LNCaP clone FGC (cell line): ENCODE results near the gene OR5I1.

Experiments
- DNase-seq: peaks from one replicate; pipeline ENCODE4 v3.0.0-alpha.2; 2011; ENCODE audit warnings: low read depth
- H3K4me3 ChIP-seq: 2 replicates; pipeline ENCODE4 v1.5.1; 2011; ENCODE audit warnings: mild to moderate bottlenecking, low read depth, low read length, control low read depth
- TF ChIP-seq, protein P1 (sequence below): IDR thresholded peaks from 2 replicates; pipeline ENCODE4 v1.5.1; 2012; ENCODE audit warnings: mild to moderate bottlenecking; ENCODE audit not compliant: control insufficient read depth, insufficient read depth; ENCODE audit errors: extremely low read depth

OR5I1 gene

DNA sequence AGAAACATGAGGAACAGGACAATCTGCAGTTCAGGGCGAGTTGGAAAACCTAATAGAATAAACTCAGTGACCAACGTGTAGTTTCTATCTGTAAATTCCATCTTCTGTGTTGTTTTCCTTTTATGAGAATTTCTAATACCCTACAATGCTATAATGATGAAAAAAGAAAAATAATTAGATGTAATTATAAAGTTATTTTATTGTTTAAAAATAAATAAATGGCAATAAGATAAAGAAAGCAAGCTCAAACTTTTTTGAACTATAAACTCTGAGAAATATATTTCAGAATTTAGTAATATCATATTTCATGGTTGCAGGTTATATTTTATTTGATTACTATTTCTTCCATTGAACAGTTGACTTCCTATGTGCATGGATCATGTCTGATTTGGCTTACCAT is at the start of gene OR5I1:
Gene OR5I1 (minus strand): TSS at position 101 of the 400 bp plus-strand sequence. CDS start 0 bp downstream, at position 101.
- DNase-seq = no peak

GRCh38 chr11:55970935-55971334 is 34.7 kb upstream of the OR5I1 start:
- H3K4me3 ChIP-seq = no peak overlapping the region
- DNase-seq = no peak
- TF ChIP-seq, protein P1, sequence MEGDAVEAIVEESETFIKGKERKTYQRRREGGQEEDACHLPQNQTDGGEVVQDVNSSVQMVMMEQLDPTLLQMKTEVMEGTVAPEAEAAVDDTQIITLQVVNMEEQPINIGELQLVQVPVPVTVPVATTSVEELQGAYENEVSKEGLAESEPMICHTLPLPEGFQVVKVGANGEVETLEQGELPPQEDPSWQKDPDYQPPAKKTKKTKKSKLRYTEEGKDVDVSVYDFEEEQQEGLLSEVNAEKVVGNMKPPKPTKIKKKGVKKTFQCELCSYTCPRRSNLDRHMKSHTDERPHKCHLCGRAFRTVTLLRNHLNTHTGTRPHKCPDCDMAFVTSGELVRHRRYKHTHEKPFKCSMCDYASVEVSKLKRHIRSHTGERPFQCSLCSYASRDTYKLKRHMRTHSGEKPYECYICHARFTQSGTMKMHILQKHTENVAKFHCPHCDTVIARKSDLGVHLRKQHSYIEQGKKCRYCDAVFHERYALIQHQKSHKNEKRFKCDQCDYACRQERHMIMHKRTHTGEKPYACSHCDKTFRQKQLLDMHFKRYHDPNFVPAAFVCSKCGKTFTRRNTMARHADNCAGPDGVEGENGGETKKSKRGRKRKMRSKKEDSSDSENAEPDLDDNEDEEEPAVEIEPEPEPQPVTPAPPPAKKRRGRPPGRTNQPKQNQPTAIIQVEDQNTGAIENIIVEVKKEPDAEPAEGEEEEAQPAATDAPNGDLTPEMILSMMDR = no peak

More for the DNA sequence above, at the start of gene OR5I1:
- TF ChIP-seq, protein P1 = no peak
- no peak within 1 kb of the TSS for H3K4me3 ChIP-seq

GRCh38 chr11:55969845-55970244 is 33.6 kb upstream of the OR5I1 start, which contains the start of gene OR10AG1:
Gene OR10AG1, minus strand, starts transcription at chr11:55969945. Its CDS starts 38 bp downstream, at chr11:55969907.
- TF ChIP-seq, protein P1 = no peak

DNA sequence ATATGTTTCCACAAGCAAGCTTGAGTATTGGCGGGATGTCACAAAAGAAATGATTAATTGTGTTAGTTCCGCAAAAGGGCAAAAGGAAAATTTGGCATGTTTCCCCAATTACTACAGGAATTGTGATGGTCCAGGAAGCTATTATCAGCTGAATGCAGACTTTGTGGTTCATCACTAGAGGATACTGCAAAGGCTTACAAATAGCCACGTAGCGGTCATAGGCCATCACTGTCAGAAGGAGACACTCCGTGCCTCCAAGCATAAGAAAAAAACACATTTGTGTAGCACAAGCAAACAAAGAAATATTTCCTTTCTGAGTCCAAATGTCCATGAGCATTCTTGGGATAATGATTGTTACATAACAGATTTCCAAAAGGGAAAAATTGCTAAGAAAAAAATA is 31.7 kb upstream of the OR5I1 start:
- no peak overlapping the region for H3K4me3 ChIP-seq
- no peak for DNase-seq
- TF ChIP-seq, protein P1 = no peak

More at GRCh38 chr11:55969845-55970244, 33.6 kb upstream of the OR5I1 start, which contains the start of gene OR10AG1:
- DNase-seq = no peak
- H3K4me3 ChIP-seq = no peak within 1 kb of the TSS

- no peak overlapping the region for H3K4me3 ChIP-seq
- TF ChIP-seq, protein P1 = no peak
- DNase-seq = no peak
These were observed 30.2 kb upstream of the OR5I1 start for GRCh38 chr11:55966391-55966790.

- no peak overlapping the region for H3K4me3 ChIP-seq
- DNase-seq = no peak
- TF ChIP-seq, protein P1 = no peak
These were observed 20.3 kb upstream of the OR5I1 start for GRCh38 chr11:55956521-55956920.

DNA sequence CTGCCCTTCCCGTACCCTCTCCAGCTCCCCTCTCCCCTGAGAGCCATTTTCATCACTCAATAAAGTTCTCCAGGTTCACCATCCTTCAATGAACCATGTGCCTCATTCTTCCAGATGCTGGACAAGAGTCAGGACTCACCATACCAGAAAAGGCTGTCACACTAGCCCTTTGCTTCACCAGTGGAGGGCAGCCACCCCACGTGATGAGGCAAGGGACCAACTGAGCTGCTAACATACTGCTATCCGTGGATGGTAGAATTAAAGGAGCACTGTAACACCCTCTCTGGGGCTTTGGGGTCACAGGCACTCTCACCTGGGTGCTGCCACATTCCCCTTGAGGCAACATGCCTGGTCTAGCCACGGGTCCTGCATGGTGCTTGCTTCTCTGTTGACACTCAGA is 13.1 kb upstream of the OR5I1 start:
- TF ChIP-seq, protein P1 = no peak
- H3K4me3 ChIP-seq = no peak overlapping the region
- no peak for DNase-seq
